Common myeloid progenitor, CD34-positive (primary cell): ENCODE measurements around the gene ANKRD13A. TPM values are rescaled to one million over a fixed set of nuclear protein-coding genes. Genes with fewer than 3 reads are reported as not detected.

Experiments
- CTCF ChIA-PET: fragments of 350-600 bp; sonication (Branson Sonifier 250); formaldehyde crosslinking; loops from one replicate; lab custom pipeline; 2021; ENCODE audit warnings: antibody characterized with exemption; lab: Charles Lee
- POLR2A ChIA-PET: fragments of 350-600 bp; sonication (Branson Sonifier 250); formaldehyde crosslinking; loops from one replicate; lab custom pipeline; 2021; ENCODE audit warnings: antibody characterized with exemption; lab: Charles Lee
- DNase-seq, 3 donors: peaks; one replicate each; pipeline versions ENCODE4 v3.0.0 to v3.0.0-alpha.2; 2013
- H3K27ac ChIP-seq, 2 experiments: 1 replicate in 1 of 2; 2 replicates in 1 of 2; pipeline ENCODE4 v1.7.0; 2013; ENCODE audit warnings: inconsistent platforms in 2 of 2, low read length in 2 of 2, mild to moderate bottlenecking in 2 of 2, low read depth in 1 of 2, moderate library complexity in 1 of 2; ENCODE audit not compliant: severe bottlenecking in 2 of 2, insufficient read depth in 1 of 2, poor library complexity in 1 of 2
- H3K27me3 ChIP-seq, 5 experiments: replicated peaks in 2 of 5; 1 replicate in 3 of 5; 2 replicates in 2 of 5; pipeline versions ENCODE4 v1.6.1 to v1.7.0; 2013; ENCODE audit warnings: low read length in 4 of 5, mild to moderate bottlenecking in 2 of 5, moderate library complexity in 2 of 5, inconsistent platforms in 1 of 5; ENCODE audit not compliant: insufficient read depth in 5 of 5, control insufficient read depth in 4 of 5
- H3K36me3 ChIP-seq, 4 experiments: 1 replicate in 2 of 4; 2 replicates in 2 of 4; pipeline versions ENCODE4 v1.6.1 to v1.7.0; 2013; ENCODE audit warnings: low read length in 3 of 4, control low read depth in 1 of 4, mild to moderate bottlenecking in 1 of 4; ENCODE audit not compliant: control insufficient read depth in 4 of 4, insufficient read depth in 4 of 4
- H3K4me1 ChIP-seq, 4 experiments: 1 replicate in 3 of 4; 2 replicates in 1 of 4; pipeline versions ENCODE4 v1.6.1 to v1.7.1; 2013; ENCODE audit warnings: low read length in 3 of 4, mild to moderate bottlenecking in 3 of 4, control low read depth in 1 of 4, inconsistent platforms in 1 of 4, moderate library complexity in 1 of 4; ENCODE audit not compliant: control insufficient read depth in 4 of 4, insufficient read depth in 4 of 4; ENCODE audit errors: control extremely low read depth in 1 of 4
- H3K4me3 ChIP-seq, 7 experiments: 1 replicate in 4 of 7; 2 replicates in 3 of 7; pipeline versions ENCODE4 v1.5.1 to v1.7.0; 2013; ENCODE audit warnings: mild to moderate bottlenecking in 7 of 7, low read length in 6 of 7, moderate library complexity in 6 of 7, inconsistent platforms in 2 of 7, low read depth in 2 of 7, control low read depth in 1 of 7; ENCODE audit not compliant: insufficient read depth in 4 of 7, control insufficient read depth in 1 of 7; ENCODE audit errors: extremely low read depth in 1 of 7
- H3K9me3 ChIP-seq, 5 experiments: 1 replicate in 4 of 5; 2 replicates in 1 of 5; pipeline versions ENCODE4 v1.6.1 to v1.7.1; 2013; ENCODE audit warnings: low read length in 4 of 5, mild to moderate bottlenecking in 2 of 5, inconsistent platforms in 1 of 5, low read depth in 1 of 5, moderate library complexity in 1 of 5; ENCODE audit not compliant: control insufficient read depth in 4 of 5, insufficient read depth in 2 of 5; ENCODE audit errors: control extremely low read depth in 1 of 5
- WGBS: methylation state at CpG from one replicate; pipeline ENCODE4 v1.1.5; 2013; ENCODE audit not compliant: insufficient coverage; 5-methylcytosine and 5-hydroxymethylcytosine counted together
- polyA plus RNA-seq: library from polyadenylated mRNA; unstranded; fragments of 120-200 nt; gene quantifications from one replicate; pipeline ENCODE4 v1.2.1, GENCODE V29; 2013

ANKRD13A gene
- 64.3 TPM for polyA plus RNA-seq

DNA sequence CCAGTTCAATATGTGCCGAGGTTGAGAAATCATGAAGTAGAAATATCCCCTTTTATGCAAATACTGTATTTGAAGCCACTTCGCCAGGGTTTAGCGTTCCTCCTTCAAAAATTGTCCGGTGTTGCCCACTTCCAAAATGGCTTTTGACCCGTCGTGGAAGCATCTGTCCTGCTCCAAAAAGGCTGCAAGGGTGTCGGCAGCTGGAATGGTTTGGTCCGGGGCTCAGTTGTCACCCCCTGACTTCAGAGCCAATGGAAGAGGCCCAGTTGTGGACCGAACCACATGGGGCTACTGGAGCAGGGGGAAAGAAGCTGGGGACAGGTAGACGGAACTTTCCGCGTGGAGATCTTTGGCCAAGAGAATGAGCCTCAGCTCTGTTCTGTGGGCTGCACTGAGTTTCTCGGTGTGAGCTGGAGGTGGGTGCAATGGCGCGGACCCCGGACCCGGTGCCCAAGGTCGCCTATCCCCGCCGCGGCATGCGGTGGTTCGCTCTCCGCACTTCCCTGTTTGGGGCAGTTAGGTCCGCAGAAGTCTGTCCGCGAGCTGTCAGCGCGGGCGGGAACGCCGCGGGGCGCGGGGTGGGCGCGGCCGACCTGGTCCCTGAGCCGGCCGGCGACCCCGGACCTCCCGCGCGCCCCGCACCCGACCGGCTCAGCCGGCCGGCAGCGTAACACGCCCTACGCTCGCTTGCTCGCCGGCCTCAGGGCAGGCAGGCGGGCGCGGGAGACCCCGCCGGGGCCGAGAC, at the start of gene ANKRD13A:
Gene ANKRD13A, plus strand, starts transcription at position 527 of the 745 bp plus-strand sequence. CDS start 259 bp downstream, outside the sequence.
- CTCF ChIA-PET, result interaction anchor here (0.6 to 1.6 kb wide), 3 partner anchors 15 to 49 kb away, joined by 3 read pairs; no protein-coding TSS in a partner anchor
- POLR2A ChIA-PET, result interaction anchor here (0.6 to 1.0 kb wide), 5 partner anchors 23 to 614 kb away, joined by 3 to 4 read pairs (median 3); no protein-coding TSS in a partner anchor
- DNase-seq, result peak; percentile 96 to 98 (median 98)
- no peaks in the 10 kb centered on the region for H3K27me3 ChIP-seq
- no peaks in the 10 kb centered on the region for H3K9me3 ChIP-seq
- WGBS, result under 1% methylated on average over 55 of the region's 62 CpGs
- H3K36me3 ChIP-seq, result peaks cover 0 to 13% (median 0%) of the 10 kb centered on the region in 4 experiments
- peak within 1 kb of the TSS; percentile 59 to 93 (median 82) for H3K4me3 ChIP-seq
- peak within 1 kb of the TSS; percentile 97 to 99 for H3K27ac ChIP-seq
- H3K4me1 ChIP-seq, result peaks cover 33 to 57% (median 48%) of the 10 kb centered on the region in 4 experiments

DNA sequence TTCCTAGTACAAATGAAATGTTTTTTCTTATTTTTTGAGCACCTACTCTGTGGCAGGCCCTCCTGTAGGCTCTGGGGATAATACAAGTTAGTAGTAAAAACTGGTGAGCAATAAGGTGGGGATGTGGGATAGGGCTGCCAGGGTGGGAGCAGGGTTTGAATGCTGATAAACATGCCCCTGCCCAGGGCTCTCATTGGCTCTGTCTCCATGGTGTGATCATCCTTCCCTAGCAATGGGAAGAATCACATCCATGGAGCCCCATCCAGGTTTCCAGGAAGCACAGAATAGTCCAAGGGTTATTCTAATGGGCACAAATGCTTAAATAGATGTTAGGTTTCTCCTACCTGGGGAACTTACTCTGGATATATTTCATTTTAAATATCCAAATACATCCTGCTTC, 48.6 kb upstream of the ANKRD13A start:
- Histone ChIP-seq H3K36me3 (peaks cover 23 to 78% (median 55%) of the 10 kb centered on the region in 4 experiments), H3K27ac (peak overlapping the region in 1 of 2 experiments; percentile 15), H3K27me3 (no peaks in the 10 kb centered on the region), H3K9me3 (no peaks in the 10 kb centered on the region), H3K4me3 (no peak overlapping the region), H3K4me1 (peaks cover 14 to 32% (median 24%) of the 10 kb centered on the region in 4 experiments)
- ChIA-PET CTCF (interaction anchor here (1.0 to 1.3 kb wide), 2 partner anchors 8 to 29 kb away, joined by 3 read pairs; no protein-coding TSS in a partner anchor), POLR2A (no interaction called here)
- no peak for DNase-seq

DNA sequence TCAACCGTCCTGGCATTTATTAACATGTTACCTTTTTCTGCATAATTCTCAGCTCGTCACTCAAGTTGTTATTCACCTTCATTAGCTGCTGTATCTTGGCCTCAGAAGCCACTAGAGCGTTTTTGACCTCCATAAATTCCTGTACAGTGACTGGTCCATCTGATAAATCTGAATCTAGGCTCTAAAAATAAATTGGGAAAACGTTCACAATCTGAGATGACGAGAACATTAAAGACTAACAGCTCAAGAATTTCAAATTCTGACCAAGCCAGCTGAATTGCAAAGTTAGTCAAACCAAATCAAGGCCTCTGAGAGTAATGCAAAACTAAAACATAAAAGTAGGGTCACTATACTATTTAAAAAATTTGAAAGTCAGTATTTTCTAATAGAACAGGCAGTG, 48.1 kb upstream of the ANKRD13A start:
- Histone ChIP-seq H3K27ac (peak overlapping the region in 1 of 2 experiments; percentile 15), H3K4me3 (no peak overlapping the region), H3K27me3 (no peaks in the 10 kb centered on the region), H3K4me1 (peaks cover 11 to 26% (median 23%) of the 10 kb centered on the region in 4 experiments), H3K36me3 (peaks cover 24 to 80% (median 59%) of the 10 kb centered on the region in 4 experiments), H3K9me3 (no peaks in the 10 kb centered on the region)
- WGBS, result 96% methylated on average over 4 of the region's 5 CpGs
- POLR2A ChIA-PET, result no interaction called here
- no peak for DNase-seq
- CTCF ChIA-PET, result no interaction called here

DNA sequence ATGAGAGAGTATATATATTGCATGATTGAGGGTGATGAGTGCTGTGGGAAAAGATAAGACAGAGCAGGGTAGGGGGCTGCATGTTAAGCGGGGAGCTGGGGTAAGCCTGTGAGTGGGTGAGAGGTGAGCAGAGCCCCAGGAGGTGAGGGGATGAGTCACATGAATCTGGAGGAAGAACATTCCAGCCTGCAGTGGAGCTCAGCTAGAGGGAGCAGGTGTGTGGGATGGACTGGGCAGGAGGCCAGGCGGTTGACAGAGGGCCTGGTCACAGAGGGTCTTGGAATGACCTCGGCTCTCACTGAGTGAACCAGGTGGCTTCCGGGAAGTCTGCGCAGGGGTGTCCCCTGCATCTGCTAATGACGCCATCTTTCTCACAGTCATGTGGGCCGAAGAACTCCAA, 47.5 kb upstream of the ANKRD13A start:
- 93% methylated on average over 7 of the region's 7 CpGs for WGBS
- no peaks in the 10 kb centered on the region for H3K27me3 ChIP-seq
- CTCF ChIA-PET, result no interaction called here
- peaks cover 28 to 79% (median 62%) of the 10 kb centered on the region in 4 experiments for H3K36me3 ChIP-seq
- DNase-seq, result no peak
- no peak overlapping the region for H3K4me3 ChIP-seq
- POLR2A ChIA-PET, result no interaction called here
- H3K27ac ChIP-seq, result no peak overlapping the region
- H3K4me1 ChIP-seq, result peaks cover 8 to 20% (median 17%) of the 10 kb centered on the region in 4 experiments
- no peaks in the 10 kb centered on the region for H3K9me3 ChIP-seq

DNA sequence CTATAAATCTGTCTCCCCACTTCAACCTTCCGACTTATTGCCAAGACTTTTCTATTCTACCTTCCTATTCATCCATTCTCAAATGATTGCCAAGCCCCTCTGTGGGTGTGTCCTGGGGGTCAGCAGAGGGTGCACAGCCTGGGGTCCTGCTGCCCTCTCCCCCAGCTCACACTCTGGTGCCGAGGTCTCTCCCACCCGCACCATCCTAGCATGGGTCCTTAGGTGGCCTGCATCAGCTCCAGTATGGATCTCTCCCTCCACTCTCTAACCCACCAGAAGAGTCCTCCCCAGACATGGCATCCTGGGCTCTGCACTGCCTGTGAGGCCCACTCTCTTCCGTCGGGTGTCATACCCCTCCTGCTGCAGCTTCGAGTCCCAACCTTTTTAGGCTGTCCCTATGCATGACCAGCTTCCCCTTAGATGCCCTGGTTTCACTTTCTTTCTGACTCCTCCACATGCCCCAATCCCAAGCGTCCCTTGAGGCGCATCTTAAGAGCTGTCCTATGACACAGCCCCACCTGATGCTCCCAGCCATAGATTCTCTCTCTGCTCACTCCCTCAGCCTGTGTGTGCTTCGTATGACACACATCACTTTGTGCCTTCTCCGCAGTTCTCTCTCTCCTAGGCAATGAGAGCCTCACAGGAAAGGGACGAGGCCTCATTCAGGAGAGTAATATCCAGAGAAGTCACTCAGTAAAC, 46.9 kb upstream of the ANKRD13A start:
- Histone ChIP-seq H3K36me3 (peaks cover 32 to 78% (median 66%) of the 10 kb centered on the region in 4 experiments), H3K4me3 (no peak overlapping the region), H3K27ac (no peak overlapping the region), H3K4me1 (peaks cover 4 to 15% (median 11%) of the 10 kb centered on the region in 4 experiments), H3K9me3 (no peaks in the 10 kb centered on the region), H3K27me3 (no peaks in the 10 kb centered on the region)
- 96% methylated on average over 9 of the region's 11 CpGs for WGBS
- ChIA-PET POLR2A (no interaction called here), CTCF (interaction anchor here (1.7 kb wide), 1 partner anchor 12 kb away, joined by 5 read pairs; no protein-coding TSS in a partner anchor)
- no peak for DNase-seq

DNA sequence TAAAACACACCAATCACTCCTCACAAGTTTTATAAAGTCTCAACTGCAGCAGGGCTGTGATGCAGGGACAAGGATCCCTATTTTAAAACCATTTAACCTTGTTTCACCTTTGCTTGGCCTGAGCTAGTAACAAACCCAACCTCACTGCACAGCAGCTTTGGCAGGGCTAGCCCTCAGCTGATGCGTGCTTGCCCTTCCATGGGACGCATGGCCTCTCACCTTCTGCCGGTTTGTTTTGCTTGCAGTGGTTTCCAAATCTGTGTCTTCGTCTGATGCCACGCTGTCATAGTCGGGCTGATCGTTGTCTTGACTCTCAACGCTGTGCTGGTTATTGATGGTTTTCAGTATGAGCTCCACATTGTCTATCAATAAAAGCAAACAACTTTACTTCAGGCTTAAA, 46.4 kb upstream of the ANKRD13A start:
- no peak overlapping the region for H3K27ac ChIP-seq
- H3K9me3 ChIP-seq, result no peaks in the 10 kb centered on the region
- ChIA-PET POLR2A (interaction anchor here (0.5 kb wide), 1 partner anchor 14 kb away, joined by 3 read pairs; no protein-coding TSS in a partner anchor), CTCF (interaction anchor here (1.7 kb wide), 1 partner anchor 11 kb away, joined by 5 read pairs; no protein-coding TSS in a partner anchor)
- H3K4me1 ChIP-seq, result peaks cover 0 to 9% (median 6%) of the 10 kb centered on the region in 4 experiments
- H3K4me3 ChIP-seq, result no peak overlapping the region
- no peaks in the 10 kb centered on the region for H3K27me3 ChIP-seq
- WGBS, result 100% methylated on average over 3 of the region's 8 CpGs
- DNase-seq, result no peak
- peaks cover 32 to 81% (median 68%) of the 10 kb centered on the region in 4 experiments for H3K36me3 ChIP-seq
